T-helper 1 cell treated with Interleukin-12 subunit alpha and Interleukin-12 subunit beta and Interleukin-4 antibody, amounts not matched to agents 30 ng/mL and 1 ng/mL, for 36 hours (primary cell): Measurements from ENCODE around the gene ZCCHC24. TPM values are rescaled to one million over a fixed set of nuclear protein-coding genes. Genes with fewer than 3 reads are reported as not detected.

ENCODE experiments used
- intact Hi-C: fragments of 100-400 bp; cut with micrococcal nuclease; formaldehyde crosslinking; loops from one replicate; pipeline ENCODE4 v1.15.1; 2024
- total RNA-seq: library from RNA; stranded (reverse); gene quantifications from 2 replicates; pipeline ENCODE4 v1.2.3, GENCODE V29; 2022

Gene ZCCHC24
- total RNA-seq, 1 donor from 2014 or later = 0.74 TPM

GRCh38 chr10:79434223-79434687, 11.2 kb downstream of the ZCCHC24 start:
- intact Hi-C loops = no loop called here

GRCh38 chr10:79433324-79434222, 11.9 kb downstream of the ZCCHC24 start:
- intact Hi-C loops = no loop called here

DNA sequence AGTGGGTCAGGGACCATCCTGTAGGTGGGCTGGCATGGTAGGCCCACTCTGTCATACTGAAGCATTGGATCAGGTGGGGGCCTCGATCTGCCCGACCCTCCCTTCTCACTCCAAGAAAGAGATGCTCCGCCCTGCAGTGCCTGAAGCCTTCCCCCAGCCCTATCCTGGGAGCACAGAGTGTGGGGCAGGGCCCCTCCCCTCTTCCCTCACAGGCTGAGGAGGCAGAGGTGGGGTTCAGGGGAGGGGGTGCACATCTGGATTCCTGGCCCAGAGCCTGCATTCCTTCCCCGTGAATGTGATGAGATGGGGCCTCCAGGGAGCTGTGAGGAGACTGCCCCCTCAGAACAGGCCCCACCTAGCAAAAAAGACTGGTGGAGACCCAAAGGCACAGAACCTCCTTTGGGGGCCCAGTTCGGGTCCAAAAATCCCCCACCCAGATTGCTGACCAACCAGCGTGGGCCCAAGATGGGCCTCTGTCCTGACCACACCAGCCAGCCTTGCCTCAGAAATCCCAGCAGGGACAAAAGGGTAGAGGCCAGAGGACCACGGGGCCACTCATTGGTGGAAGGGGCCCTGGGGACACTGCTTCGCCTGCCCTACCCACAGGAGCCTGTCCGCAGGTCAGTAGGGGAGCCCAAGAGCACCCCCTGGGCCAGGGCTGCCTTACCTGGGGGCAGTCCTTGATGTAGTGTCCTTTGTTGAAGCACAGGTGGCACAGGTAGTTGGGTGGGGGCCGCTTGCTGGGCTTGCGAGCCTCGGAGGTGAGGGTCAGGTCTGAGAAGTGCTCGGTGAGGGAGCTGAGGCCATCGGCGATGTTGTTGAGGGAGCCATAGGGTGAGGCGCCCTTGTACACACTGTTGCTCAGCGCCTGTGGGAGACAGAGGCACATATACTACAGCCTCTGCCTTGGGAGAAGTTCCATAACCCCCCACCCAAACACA, 13.3 kb downstream of the ZCCHC24 start:
- intact Hi-C loops = no loop called here

DNA sequence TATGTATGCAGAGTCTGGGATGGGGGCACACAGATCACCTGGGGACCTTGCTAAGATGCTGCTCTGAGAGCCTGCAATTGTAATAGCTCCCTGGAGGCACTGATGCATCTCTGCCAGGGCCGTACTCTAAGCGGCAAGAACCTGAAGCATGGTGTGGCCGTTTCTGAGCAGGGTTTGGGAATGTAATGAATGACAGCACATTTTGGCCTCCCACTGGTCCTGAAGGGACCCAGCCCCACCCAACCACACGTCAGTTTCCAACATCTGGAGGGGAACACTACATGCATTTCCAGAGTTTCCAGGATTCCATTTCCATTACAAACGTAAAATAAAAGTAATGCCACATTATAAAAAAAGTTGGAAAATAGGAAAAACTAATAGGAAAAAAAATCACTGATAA, 14.0 kb downstream of the ZCCHC24 start:
- intact Hi-C loops = no loop called here

DNA sequence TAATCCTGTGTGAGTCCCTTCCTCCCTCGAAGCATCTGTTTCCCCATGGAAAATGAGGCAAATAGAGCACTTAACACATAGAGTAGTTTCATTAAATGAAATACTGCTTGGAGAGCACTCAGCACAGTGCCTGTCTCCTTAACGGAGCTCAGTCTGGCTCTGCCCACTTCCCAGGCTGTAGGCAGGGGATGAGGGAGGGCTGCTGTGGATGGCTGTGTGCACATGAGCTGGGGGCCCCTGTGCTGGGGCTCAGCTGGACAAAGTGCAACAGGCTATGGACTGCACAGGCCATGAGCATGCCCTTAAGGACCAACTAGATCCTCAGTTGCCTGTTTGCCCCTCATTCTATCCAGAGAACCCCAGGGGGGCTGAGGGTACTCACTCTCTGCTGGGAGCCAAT, 14.5 kb downstream of the ZCCHC24 start:
- intact Hi-C loops = no loop called here

DNA sequence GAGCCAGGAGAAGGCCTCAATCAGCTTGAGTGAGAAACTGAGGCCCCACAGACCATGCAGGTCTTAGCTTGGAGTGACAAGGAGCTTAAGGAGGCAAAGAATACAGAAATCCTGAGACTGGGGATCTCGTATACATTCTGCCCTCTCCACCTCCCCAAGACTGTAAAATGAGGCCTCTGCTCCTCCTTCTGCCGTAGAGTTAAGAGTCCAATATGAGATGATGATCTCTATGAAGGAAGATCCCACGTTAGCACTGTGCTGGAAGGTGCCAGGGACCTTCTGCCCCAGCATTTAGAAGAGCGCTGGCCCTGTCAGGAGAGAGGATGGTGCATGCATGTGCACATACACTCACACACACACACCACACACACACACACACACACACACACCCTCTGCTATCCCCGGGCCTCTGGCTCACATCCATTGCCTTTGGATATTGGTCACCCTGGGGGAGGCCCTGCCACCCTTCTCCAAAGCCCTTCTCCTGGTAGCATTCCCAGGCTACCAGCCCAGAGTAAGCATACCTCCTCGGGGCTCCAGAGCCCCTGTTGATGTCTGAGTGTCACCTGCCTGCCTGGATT, 15.0 kb downstream of the ZCCHC24 start:
- intact Hi-C loops = no loop called here

GRCh38 chr10:79429751-79430150, 15.7 kb downstream of the ZCCHC24 start:
- intact Hi-C loops = no loop called here

DNA sequence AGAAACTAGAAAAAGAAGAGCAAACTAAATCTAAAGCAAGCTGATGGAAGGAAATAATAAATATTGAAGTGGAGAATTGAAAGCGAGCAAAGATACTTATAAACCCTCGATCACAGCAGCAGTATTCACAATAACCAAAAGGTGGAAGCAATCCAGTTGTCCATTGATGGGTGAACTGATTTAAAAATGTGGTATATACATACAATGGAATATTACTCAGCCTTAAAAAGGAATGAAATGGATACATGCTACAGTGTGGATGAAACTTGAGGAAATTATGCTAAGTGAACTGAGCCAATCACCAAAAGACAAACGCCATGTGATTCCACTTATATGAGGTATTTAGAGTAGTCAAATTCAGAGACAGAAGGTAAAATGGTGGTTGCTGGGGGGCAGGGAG, 17.5 kb downstream of the ZCCHC24 start:
- intact Hi-C loops = no loop called here

DNA sequence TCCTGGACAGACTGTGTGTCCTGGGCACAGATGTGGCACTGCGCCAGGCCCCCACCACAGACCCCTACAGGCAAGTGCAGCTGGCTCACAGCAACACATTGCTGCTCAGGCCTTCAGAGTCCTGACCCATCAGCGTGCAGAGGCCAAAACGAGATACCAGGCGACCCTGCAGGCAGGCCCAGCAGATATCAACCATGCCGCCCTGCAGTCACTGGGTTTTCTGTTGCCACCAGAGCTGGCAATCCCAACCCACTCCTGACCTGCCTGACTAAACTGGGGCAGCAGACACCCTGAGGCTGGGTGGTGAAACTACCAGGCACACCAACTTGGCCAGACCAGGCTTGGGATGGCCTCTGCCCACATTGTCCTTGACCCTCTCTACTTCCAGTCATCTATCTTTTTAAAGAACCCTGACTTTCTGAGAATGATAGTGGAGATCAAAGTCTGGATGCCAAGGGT, 20.3 kb downstream of the ZCCHC24 start:
- intact Hi-C loops = no loop called here

DNA sequence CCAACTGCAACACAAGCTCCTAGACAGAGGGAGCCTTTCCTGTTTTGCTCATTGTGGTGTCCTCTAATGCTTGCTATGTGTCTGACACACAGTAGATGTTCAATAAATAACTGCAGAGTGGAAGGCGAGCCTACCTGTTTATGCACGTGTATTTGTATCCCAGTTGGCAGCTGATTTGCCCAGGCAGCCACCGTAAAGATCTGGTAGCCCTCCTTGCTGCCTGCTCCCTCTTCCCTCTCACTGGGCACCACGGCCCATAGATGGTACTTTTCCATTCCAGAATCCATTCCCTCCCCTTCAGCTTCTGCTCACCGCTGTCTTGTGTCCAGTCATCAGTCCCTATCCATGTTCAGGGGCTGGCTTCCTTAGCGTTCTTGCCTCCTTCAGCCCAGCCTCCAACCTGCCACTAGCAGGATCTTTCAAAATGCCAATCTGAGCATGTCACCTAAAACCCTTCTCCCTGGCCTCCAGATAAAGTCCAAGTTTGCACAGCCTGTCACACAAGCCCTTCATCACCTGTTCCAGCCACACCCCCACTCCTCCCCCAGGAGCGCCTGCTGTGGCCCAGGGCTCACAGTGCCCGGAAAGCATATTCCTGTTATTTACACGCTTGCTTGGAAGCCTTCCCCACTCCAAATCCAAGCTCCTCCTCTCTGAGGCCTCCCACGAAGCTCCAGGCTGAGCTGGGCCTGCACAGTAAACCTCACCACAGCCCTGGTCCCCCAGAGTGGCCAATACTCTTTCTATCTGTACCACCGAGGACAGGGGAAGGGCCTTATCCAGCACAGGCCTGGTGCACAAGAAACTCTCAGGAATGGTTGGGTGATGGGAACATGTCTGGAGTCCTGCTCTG, 21.0 kb downstream of the ZCCHC24 start:
- intact Hi-C loops = no loop called here

- intact Hi-C loops = no loop called here
These were observed 23.1 kb downstream of the ZCCHC24 start for GRCh38 chr10:79422178-79422892.

- intact Hi-C loops = no loop called here
These were observed 24.3 kb downstream of the ZCCHC24 start for GRCh38 chr10:79420974-79421688.

- intact Hi-C loops = no loop called here
These were observed 26.4 kb downstream of the ZCCHC24 start for GRCh38 chr10:79418886-79419595.

GRCh38 chr10:79418274-79418673, 27.1 kb downstream of the ZCCHC24 start:
- intact Hi-C loops = no loop called here

DNA sequence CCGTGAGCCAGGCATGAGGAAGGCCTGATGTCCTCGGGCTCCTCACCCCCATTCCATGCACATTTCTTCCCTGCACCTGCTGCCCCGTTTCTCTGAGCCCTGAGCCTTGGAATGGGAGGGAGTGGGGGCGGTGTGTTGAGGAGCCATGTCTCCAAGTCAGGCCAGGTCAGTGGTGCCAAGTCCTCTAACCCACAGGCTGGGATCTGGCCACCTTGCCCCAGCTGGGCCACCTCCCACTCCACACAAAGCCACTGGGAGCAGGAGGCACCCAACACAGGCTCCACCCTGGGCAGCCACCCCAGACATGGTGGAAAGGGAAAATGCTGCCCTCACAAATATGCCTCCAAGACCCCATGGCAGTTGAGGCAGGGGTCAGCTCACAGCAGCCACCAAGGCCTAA, 27.7 kb downstream of the ZCCHC24 start:
- intact Hi-C loops = no loop called here

DNA sequence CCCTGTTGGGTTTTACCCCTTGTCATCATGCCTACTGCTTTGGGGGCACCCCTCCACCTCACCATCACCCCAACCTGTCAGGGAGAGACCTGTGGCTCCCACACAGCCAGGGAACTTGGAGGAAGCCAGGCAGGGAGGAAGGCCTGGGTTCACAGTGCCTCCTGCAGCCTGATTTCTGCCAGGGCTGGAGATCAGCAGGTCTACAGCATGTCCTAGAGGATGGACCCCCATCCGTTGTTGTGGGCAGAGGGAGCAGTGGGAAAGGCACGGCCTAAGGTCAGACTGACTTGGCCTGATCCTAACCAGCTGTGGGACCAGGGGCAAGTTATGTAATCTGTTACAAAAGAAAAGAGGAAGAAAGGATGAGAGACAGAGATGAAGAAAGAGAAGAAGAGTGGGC, 28.2 kb downstream of the ZCCHC24 start:
- intact Hi-C loops = no loop called here

- intact Hi-C loops = no loop called here
These were observed 28.7 kb downstream of the ZCCHC24 start for GRCh38 chr10:79416578-79417255.
